Progenitor cell of endocrine pancreas (in vitro differentiated cells): ENCODE measurements around the gene SOHLH1. TPM values are rescaled to one million over a fixed set of nuclear protein-coding genes. Genes with fewer than 3 reads are reported as not detected.

Experiments
- DNase-seq: peaks from one replicate; pipeline ENCODE4 v3.0.0; 2021; ENCODE audit warnings: low spot score; ENCODE audit not compliant: unreplicated experiment
- H3K27ac Mint-ChIP-seq: 2 replicates; pipeline ENCODE4 v1.8.0; 2021; ENCODE audit warnings: mild to moderate bottlenecking, moderate library complexity, mixed read lengths
- H3K27me3 Mint-ChIP-seq: 2 replicates; pipeline ENCODE4 v1.8.0; 2021; ENCODE audit warnings: mixed read lengths
- H3K36me3 Mint-ChIP-seq: 2 replicates; pipeline ENCODE4 v1.8.0; 2022; ENCODE audit warnings: mixed read lengths; ENCODE audit not compliant: insufficient read depth
- H3K4me1 Mint-ChIP-seq: 2 replicates; pipeline ENCODE4 v1.8.0; 2021; ENCODE audit warnings: low read depth, mixed read lengths
- H3K4me3 Mint-ChIP-seq: 2 replicates; pipeline ENCODE4 v1.8.0; 2021; ENCODE audit warnings: low read depth, mild to moderate bottlenecking, moderate library complexity, mixed read lengths
- H3K9me3 Mint-ChIP-seq: 2 replicates; pipeline ENCODE4 v1.8.0; 2021; ENCODE audit warnings: low read depth, mixed read lengths
- total RNA-seq: library from RNA; stranded (reverse); gene quantifications from 2 replicates; pipeline ENCODE4 v1.2.1, GENCODE V29; 2021
- TF ChIP-seq, protein P1 (sequence below): fragments of 200-600 bp; sonication (generic); IDR thresholded peaks from one replicate; pipeline ENCODE4 v1.5.0; 2021; ENCODE audit warnings: antibody characterized with exemption, mild to moderate bottlenecking; ENCODE audit not compliant: unreplicated experiment

SOHLH1 gene
- total RNA-seq, 1 donor from 2014 or later, result not detected

DNA sequence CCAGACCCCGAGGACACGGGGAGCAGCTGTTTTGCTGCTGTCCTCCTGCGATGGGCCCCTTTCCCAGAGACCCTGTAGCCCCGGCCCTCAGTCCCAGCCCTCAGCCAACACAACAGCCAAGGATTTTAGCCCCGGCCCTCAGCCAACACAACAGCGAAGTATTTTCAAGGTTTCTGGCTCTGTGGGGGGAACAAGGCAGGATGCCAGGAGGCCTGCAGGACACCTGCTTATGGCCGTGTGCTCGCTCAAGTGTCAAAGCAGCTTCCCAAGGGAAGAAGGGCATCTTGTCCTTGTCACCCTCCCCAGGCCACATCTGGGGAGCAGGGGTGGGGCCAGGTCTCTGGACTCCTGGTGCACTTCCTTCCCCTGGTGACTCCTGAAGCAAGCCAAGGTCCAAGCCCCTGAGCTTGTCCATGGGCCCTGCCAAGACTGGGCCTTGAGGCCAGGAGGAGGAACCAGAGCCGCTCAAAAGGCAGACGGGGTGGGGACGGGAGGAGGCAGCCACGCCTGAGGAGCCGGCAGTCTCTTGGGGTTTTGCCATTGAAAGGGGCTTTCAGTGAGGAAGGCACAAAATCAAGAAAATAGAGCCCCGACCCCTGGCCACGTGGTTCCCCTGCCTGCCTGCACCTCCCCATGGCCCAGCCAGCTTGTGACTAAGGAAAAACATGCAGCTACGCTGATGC is 13.5 kb upstream of the SOHLH1 start:
- Mint-ChIP-seq H3K36me3 (no peaks in the 10 kb centered on the region), H3K4me1 (no peaks in the 10 kb centered on the region), H3K27me3 (peaks cover 75% of the 10 kb centered on the region), H3K9me3 (no peaks in the 10 kb centered on the region), H3K4me3 (peak overlapping the region; percentile 48), H3K27ac (no peak overlapping the region)
- no peak for DNase-seq
- TF ChIP-seq, protein P1, sequence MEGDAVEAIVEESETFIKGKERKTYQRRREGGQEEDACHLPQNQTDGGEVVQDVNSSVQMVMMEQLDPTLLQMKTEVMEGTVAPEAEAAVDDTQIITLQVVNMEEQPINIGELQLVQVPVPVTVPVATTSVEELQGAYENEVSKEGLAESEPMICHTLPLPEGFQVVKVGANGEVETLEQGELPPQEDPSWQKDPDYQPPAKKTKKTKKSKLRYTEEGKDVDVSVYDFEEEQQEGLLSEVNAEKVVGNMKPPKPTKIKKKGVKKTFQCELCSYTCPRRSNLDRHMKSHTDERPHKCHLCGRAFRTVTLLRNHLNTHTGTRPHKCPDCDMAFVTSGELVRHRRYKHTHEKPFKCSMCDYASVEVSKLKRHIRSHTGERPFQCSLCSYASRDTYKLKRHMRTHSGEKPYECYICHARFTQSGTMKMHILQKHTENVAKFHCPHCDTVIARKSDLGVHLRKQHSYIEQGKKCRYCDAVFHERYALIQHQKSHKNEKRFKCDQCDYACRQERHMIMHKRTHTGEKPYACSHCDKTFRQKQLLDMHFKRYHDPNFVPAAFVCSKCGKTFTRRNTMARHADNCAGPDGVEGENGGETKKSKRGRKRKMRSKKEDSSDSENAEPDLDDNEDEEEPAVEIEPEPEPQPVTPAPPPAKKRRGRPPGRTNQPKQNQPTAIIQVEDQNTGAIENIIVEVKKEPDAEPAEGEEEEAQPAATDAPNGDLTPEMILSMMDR, result no peak

DNA sequence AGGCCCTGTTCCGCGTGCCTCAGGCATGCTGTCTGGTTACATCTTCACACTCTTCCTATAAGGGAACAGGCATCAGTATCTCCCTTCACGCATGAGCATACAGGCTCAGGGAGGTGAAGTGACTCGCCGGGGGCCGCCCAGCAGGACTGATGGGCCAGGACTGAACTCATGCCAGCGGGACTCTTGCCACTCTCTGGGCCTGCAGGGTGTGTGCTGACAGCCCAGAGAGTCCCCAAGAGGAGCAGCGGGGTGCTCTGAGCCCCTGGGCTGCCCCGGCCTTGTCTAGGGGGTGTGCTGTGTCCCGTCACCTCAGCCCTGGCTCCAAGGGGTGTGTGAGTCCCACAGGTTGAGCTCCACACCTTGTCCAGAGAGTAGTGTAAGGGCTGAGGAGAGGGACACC is 12.6 kb upstream of the SOHLH1 start:
- no peak overlapping the region for H3K4me3 Mint-ChIP-seq
- H3K4me1 Mint-ChIP-seq, result no peaks in the 10 kb centered on the region
- no peak for DNase-seq
- no peak overlapping the region for H3K27ac Mint-ChIP-seq
- H3K36me3 Mint-ChIP-seq, result no peaks in the 10 kb centered on the region
- TF ChIP-seq, protein P1, result no peak
- no peaks in the 10 kb centered on the region for H3K9me3 Mint-ChIP-seq
- H3K27me3 Mint-ChIP-seq, result peaks cover 73% of the 10 kb centered on the region

DNA sequence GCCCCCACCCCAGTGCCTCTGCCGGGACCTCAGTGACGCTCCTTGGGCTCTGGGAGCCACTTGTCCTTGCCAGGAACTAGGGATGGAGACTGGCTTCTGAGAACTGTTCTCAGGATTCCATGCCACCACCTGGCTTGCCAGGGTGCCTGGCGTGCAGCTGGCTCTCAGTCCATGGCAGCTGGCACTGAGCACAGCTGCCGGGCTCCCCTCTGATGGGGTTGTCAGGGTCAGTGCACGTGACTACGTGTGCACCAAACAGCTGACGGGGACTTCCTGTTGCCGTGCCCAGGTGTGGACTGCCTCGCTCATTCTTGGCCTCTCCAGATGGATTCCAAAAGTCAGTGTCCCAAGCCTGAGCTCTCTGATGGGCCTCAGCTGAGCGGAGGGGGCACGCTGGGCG is 12.1 kb upstream of the SOHLH1 start:
- Mint-ChIP-seq H3K27me3 (peaks cover 68% of the 10 kb centered on the region), H3K4me3 (no peak overlapping the region), H3K36me3 (no peaks in the 10 kb centered on the region), H3K4me1 (no peaks in the 10 kb centered on the region), H3K27ac (no peak overlapping the region), H3K9me3 (no peaks in the 10 kb centered on the region)
- no peak for DNase-seq
- TF ChIP-seq, protein P1, result no peak

DNA sequence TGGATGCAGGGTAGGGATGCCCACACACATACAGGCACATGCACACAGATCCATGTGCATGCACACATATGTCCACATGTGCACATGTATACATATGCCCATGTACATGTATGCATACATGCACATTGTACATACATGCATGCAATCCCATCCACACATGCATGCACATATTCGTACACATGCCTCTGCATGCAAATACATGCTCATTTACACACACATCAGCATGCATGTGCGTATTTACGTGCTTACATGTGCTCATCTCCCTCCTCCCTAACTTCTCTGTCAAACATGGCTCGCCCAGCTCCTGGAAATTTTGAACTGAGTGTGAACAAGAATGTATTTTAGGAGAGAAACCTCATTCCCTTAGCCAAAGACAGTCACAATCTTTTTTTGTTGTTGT is 8.9 kb upstream of the SOHLH1 start:
- Mint-ChIP-seq H3K36me3 (no peaks in the 10 kb centered on the region), H3K9me3 (no peaks in the 10 kb centered on the region), H3K4me3 (no peak overlapping the region), H3K4me1 (no peaks in the 10 kb centered on the region), H3K27me3 (peaks cover 59% of the 10 kb centered on the region), H3K27ac (no peak overlapping the region)
- TF ChIP-seq, protein P1, result no peak
- no peak for DNase-seq

DNA sequence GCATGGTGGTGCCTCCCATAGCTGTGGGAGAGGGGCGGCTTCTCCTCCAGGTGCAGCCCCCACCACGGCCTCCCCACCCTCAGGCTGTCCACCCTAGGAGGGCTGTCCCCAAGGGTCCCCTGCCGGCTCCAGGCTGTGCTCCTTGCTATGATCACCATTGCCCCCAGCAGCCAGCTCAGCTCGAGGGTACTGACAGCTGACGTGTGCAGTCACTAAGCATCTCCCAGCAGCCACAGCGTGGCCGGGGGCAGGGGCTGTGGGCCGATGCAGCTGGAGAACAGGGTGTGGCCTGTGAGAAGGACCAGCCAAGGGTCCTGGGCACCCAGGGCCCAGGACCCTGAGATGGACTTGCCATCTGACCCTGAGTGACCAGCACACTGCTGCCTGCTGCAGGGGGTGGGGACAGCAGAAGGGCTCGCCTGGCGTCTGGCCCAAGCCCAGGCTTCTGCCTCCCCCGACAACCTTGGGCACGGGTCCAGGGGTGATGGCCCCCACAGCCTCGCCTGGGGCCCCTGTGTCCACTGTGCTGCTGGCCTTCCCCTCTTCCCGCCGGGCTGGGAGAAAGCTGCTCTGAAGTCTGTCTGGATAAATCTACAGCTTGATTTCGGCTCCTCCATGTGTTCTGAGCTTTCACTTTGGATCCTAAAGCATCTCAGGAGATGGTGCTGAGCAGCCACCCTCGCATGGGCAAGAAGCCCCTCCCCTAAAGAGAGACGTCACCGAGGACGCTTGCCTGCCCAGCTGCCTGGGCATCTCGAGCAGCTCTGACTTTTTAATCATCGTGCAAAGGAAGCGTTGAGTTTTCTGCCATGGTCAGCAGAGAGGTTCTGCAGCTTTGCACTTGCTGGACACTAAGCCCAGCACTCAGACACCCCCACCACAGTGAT is 8.2 kb upstream of the SOHLH1 start:
- no peak for DNase-seq
- H3K4me3 Mint-ChIP-seq, result no peak overlapping the region
- H3K4me1 Mint-ChIP-seq, result no peaks in the 10 kb centered on the region
- TF ChIP-seq, protein P1, result no peak
- no peaks in the 10 kb centered on the region for H3K9me3 Mint-ChIP-seq
- H3K27me3 Mint-ChIP-seq, result peaks cover 59% of the 10 kb centered on the region
- H3K27ac Mint-ChIP-seq, result no peak overlapping the region
- no peaks in the 10 kb centered on the region for H3K36me3 Mint-ChIP-seq
